HepG2 (cell line): ENCODE results near the gene PRR23C.

ENCODE experiments used
- ARID2 ChIP-seq: sonication (generic); formaldehyde crosslinking; IDR thresholded peaks from 2 replicates; pipeline ENCODE4 v1.8.1; 2022; ENCODE audit warnings: mild to moderate bottlenecking, missing genetic modification reagents, borderline replicate concordance
- CBFB ChIP-seq: sonication (generic); formaldehyde crosslinking; IDR thresholded peaks from 2 replicates; pipeline ENCODE4 v1.4.0; 2020; ENCODE audit warnings: missing genetic modification reagents
- EZH2 ChIP-seq: conservative IDR thresholded peaks from 2 replicates; pipeline ENCODE4 v1.6.1; 2012; ENCODE audit warnings: mild to moderate bottlenecking, low read depth, low read length, moderate library complexity
- MEF2D ChIP-seq: sonication (generic); formaldehyde crosslinking; IDR thresholded peaks from 2 replicates; pipeline ENCODE4 v1.5.1; 2020; ENCODE audit warnings: mild to moderate bottlenecking, missing genetic modification reagents
- MTF1 ChIP-seq: sonication (generic); formaldehyde crosslinking; IDR thresholded peaks from 2 replicates; pipeline ENCODE4 v1.5.0; 2020; ENCODE audit warnings: missing genetic modification reagents
- POLR2A ChIP-seq, 2 experiments: IDR thresholded peaks; 2 replicates each; pipeline ENCODE4 v1.6.1; 2011; ENCODE audit warnings: low read depth in 2 of 2, low read length in 2 of 2, mild to moderate bottlenecking in 1 of 2, moderate library complexity in 1 of 2; ENCODE audit not compliant: insufficient read depth in 1 of 2
- RAD21 ChIP-seq: fragments of 450-650 bp; formaldehyde crosslinking; IDR thresholded peaks from 2 replicates; pipeline ENCODE4 v1.5.0; 2020; ENCODE audit warnings: mild to moderate bottlenecking
- ZNF724P ChIP-seq: sonication (generic); formaldehyde crosslinking; IDR thresholded peaks from 2 replicates; pipeline ENCODE4 v1.8.0; 2022; ENCODE audit warnings: missing genetic modification reagents, borderline replicate concordance
- TF ChIP-seq, protein P1 (sequence below): sonication (generic); formaldehyde crosslinking; IDR thresholded peaks from 2 replicates; pipeline ENCODE4 v1.5.0; 2020; ENCODE audit warnings: mild to moderate bottlenecking, missing genetic modification reagents, moderate library complexity

DNA sequence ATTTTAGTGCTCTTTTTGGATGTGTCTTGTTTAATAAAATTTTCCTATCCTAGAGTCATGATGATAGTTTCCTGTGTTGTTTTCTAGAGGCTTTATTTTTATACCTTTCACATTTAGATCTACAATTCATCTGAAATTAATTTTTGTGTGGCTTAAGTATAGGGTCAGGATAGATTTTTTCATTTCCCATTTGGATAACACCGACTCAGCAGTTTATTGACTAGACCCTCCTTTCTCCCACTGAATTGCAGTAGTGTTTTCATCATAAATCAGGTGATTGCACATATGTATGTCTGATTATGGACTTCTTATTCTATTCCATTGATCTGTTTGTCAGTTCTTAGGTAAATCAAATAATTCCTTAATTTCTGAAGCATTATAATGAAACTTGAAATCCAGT is 49.0 kb downstream of the PRR23C start:
- TF ChIP-seq ZNF724P = no peak
- no peak for TF ChIP-seq POLR2A (IDR thresholded peaks at IDR 0.05; ENCODE audit: insufficient read depth in 1 of 2, low read depth in 2 of 2, low read length in 2 of 2)
- TF ChIP-seq MEF2D (CRISPR knock-in tag) = no peak
- TF ChIP-seq RAD21 (CRISPR knock-in tag) = no peak
- no peak for TF ChIP-seq CBFB (CRISPR knock-in tag)
- TF ChIP-seq, protein P1, sequence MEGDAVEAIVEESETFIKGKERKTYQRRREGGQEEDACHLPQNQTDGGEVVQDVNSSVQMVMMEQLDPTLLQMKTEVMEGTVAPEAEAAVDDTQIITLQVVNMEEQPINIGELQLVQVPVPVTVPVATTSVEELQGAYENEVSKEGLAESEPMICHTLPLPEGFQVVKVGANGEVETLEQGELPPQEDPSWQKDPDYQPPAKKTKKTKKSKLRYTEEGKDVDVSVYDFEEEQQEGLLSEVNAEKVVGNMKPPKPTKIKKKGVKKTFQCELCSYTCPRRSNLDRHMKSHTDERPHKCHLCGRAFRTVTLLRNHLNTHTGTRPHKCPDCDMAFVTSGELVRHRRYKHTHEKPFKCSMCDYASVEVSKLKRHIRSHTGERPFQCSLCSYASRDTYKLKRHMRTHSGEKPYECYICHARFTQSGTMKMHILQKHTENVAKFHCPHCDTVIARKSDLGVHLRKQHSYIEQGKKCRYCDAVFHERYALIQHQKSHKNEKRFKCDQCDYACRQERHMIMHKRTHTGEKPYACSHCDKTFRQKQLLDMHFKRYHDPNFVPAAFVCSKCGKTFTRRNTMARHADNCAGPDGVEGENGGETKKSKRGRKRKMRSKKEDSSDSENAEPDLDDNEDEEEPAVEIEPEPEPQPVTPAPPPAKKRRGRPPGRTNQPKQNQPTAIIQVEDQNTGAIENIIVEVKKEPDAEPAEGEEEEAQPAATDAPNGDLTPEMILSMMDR (CRISPR knock-in tag) = no peak
- TF ChIP-seq ARID2 = no peak
- no peak for TF ChIP-seq EZH2
- TF ChIP-seq MTF1 (CRISPR knock-in tag) = no peak
